A549 (cell line): ENCODE measurements around the gene GPATCH1.
"Not testable (repeated sequence)": the region's sequence is repeated elsewhere in the genome, so short reads cannot be mapped to it uniquely, and the experiment has no call there.

Source experiments
- CBX2 ChIP-seq: fragments of 200-600 bp; sonication (generic); IDR thresholded peaks from 2 replicates; pipeline ENCODE4 v1.6.1; 2016; ENCODE audit warnings: low read depth, mild to moderate bottlenecking, borderline replicate concordance
- CEBPB ChIP-seq, 2 experiments: fragments of >200 bp in 1 of 2; sonication (Bioruptor Twin) in 1 of 2; formaldehyde crosslinking in 1 of 2; IDR thresholded peaks; 2 replicates each; pipeline ENCODE4 v1.6.1; 2012 to 2016
- EP300 ChIP-seq, 2 experiments: fragments of >200 bp; sonication (Bioruptor Twin); formaldehyde crosslinking; IDR thresholded peaks; 2 replicates in 1 of 2; 3 replicates in 1 of 2; pipeline ENCODE4 v1.6.1; 2016 to 2017
- MAFK ChIP-seq: fragments of 450-650 bp; IDR thresholded peaks from 2 replicates; pipeline ENCODE4 v1.6.1; 2014; ENCODE audit not compliant: partially characterized antibody
- MAZ ChIP-seq: fragments of 150-350 bp; IDR thresholded peaks from 2 replicates; pipeline ENCODE4 v1.6.1; 2014; ENCODE audit warnings: antibody characterized with exemption, low read depth, low read length, borderline replicate concordance
- NFE2L2 ChIP-seq: fragments of 150-350 bp; conservative IDR thresholded peaks from 2 replicates; pipeline ENCODE4 v1.6.1; 2014; ENCODE audit warnings: low read length
- RNF2 ChIP-seq: fragments of 200-600 bp; sonication (generic); IDR thresholded peaks from 2 replicates; pipeline ENCODE4 v1.6.1; 2016; ENCODE audit warnings: low read depth, mild to moderate bottlenecking, antibody characterized with exemption, moderate library complexity, borderline replicate concordance
- SMC3 ChIP-seq: fragments of >200 bp; sonication (Bioruptor Twin); formaldehyde crosslinking; IDR thresholded peaks from 3 replicates; pipeline ENCODE4 v1.6.1; 2018; ENCODE audit warnings: inconsistent platforms
- SREBF2 ChIP-seq: fragments of 450-650 bp; IDR thresholded peaks from 2 replicates; pipeline ENCODE4 v1.6.1; 2014; ENCODE audit warnings: mild to moderate bottlenecking, moderate library complexity
- TF ChIP-seq, protein P1 (sequence below): fragments of >200 bp; sonication (Bioruptor Twin); formaldehyde crosslinking; IDR thresholded peaks from 3 replicates; pipeline ENCODE4 v1.5.1; 2016
- TF ChIP-seq, protein P2 (sequence below): fragments of 450-650 bp; IDR thresholded peaks from 2 replicates; pipeline ENCODE4 v1.6.1; 2014; ENCODE audit warnings: antibody characterized with exemption
- TF ChIP-seq, protein P3 (sequence below): fragments of 150-350 bp; IDR thresholded peaks from 2 replicates; pipeline ENCODE4 v1.6.1; 2014; ENCODE audit warnings: low read depth, mild to moderate bottlenecking, low read length
- TF ChIP-seq, protein P4 (sequence below): fragments of 200-600 bp; sonication (generic); IDR thresholded peaks from 2 replicates; pipeline ENCODE4 v1.6.1; 2016; ENCODE audit warnings: antibody characterized with exemption, mild to moderate bottlenecking, moderate library complexity

DNA sequence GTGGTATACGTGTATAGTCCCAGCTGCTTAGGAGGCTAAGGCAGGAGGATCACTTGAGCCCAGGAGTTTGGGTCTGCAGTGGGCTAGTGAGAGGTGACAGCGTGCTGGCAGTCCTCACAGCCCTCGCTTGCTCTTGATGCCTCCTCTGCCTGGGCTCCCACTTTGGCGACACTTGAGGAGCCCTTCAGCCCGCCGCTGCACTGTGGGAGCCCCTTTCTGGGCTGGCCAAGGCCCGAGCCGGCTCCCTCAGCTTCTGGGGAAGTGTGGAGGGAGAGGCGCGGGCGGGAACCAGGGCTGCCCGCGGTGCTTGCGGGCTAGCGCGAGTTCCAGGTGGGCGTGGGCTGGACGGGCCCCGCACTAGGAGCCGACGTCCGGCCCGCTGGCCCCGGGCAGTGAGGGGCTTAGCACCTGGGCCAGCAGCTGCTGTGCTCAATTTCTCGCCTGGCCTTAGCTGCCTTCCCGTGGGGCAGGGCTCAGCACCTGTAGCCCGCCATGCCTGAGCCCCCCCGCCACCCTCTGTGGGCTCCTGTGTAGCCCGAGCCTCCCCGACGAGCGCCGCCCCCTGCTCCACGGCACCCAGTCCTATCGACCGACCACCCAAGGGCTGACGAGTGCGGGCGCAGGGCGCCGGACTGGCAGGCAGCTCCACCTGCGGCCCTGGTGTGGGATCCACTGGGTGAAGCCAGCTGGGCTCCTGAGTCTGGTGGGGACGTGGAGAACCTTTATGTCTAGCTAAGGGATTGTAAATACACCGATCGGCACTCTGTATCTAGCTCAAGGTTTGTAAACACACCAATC lies 44.4 kb upstream of the GPATCH1 start:
- TF ChIP-seq MAFK; SREBF2; CEBPB (IDR thresholded peaks at IDR 0.05); NFE2L2; SMC3; CBX2; RNF2; EP300 (IDR thresholded peaks at IDR 0.05); MAZ: not testable (repeated sequence)
- TF ChIP-seq, protein P1, sequence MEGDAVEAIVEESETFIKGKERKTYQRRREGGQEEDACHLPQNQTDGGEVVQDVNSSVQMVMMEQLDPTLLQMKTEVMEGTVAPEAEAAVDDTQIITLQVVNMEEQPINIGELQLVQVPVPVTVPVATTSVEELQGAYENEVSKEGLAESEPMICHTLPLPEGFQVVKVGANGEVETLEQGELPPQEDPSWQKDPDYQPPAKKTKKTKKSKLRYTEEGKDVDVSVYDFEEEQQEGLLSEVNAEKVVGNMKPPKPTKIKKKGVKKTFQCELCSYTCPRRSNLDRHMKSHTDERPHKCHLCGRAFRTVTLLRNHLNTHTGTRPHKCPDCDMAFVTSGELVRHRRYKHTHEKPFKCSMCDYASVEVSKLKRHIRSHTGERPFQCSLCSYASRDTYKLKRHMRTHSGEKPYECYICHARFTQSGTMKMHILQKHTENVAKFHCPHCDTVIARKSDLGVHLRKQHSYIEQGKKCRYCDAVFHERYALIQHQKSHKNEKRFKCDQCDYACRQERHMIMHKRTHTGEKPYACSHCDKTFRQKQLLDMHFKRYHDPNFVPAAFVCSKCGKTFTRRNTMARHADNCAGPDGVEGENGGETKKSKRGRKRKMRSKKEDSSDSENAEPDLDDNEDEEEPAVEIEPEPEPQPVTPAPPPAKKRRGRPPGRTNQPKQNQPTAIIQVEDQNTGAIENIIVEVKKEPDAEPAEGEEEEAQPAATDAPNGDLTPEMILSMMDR = not testable (repeated sequence)
- TF ChIP-seq, protein P2, sequence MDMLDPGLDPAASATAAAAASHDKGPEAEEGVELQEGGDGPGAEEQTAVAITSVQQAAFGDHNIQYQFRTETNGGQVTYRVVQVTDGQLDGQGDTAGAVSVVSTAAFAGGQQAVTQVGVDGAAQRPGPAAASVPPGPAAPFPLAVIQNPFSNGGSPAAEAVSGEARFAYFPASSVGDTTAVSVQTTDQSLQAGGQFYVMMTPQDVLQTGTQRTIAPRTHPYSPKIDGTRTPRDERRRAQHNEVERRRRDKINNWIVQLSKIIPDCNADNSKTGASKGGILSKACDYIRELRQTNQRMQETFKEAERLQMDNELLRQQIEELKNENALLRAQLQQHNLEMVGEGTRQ = not testable (repeated sequence)
- TF ChIP-seq, protein P3, sequence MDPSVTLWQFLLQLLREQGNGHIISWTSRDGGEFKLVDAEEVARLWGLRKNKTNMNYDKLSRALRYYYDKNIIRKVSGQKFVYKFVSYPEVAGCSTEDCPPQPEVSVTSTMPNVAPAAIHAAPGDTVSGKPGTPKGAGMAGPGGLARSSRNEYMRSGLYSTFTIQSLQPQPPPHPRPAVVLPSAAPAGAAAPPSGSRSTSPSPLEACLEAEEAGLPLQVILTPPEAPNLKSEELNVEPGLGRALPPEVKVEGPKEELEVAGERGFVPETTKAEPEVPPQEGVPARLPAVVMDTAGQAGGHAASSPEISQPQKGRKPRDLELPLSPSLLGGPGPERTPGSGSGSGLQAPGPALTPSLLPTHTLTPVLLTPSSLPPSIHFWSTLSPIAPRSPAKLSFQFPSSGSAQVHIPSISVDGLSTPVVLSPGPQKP = not testable (repeated sequence)
- TF ChIP-seq, protein P4, sequence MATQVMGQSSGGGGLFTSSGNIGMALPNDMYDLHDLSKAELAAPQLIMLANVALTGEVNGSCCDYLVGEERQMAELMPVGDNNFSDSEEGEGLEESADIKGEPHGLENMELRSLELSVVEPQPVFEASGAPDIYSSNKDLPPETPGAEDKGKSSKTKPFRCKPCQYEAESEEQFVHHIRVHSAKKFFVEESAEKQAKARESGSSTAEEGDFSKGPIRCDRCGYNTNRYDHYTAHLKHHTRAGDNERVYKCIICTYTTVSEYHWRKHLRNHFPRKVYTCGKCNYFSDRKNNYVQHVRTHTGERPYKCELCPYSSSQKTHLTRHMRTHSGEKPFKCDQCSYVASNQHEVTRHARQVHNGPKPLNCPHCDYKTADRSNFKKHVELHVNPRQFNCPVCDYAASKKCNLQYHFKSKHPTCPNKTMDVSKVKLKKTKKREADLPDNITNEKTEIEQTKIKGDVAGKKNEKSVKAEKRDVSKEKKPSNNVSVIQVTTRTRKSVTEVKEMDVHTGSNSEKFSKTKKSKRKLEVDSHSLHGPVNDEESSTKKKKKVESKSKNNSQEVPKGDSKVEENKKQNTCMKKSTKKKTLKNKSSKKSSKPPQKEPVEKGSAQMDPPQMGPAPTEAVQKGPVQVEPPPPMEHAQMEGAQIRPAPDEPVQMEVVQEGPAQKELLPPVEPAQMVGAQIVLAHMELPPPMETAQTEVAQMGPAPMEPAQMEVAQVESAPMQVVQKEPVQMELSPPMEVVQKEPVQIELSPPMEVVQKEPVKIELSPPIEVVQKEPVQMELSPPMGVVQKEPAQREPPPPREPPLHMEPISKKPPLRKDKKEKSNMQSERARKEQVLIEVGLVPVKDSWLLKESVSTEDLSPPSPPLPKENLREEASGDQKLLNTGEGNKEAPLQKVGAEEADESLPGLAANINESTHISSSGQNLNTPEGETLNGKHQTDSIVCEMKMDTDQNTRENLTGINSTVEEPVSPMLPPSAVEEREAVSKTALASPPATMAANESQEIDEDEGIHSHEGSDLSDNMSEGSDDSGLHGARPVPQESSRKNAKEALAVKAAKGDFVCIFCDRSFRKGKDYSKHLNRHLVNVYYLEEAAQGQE = not testable (repeated sequence)
